K562 (cell line): ENCODE results near the gene NYNRIN. TPM values are rescaled to one million over a fixed set of nuclear protein-coding genes. Genes with fewer than 3 reads are reported as not detected.

Experiments used
- ATAC-seq: fragments of 200-7000 bp; cut with Tn5 transposase; 3 replicates; pipeline ENCODE4 v1.9.1; 2020; ENCODE audit warnings: moderate library complexity
- BruUV-seq: library from RNA; stranded (reverse); fragments of 400-500 nt; replicated peaks from 2 replicates; lab custom pipeline; 2021; lab: Mats Ljungman, UMichigan
- CTCF ChIA-PET: fragments of 300-600 bp; formaldehyde crosslinking; extraction: SDS; loops from one replicate; lab custom pipeline; 2021; ENCODE audit warnings: low intra/inter-chr PET ratio; lab: Yijun Ruan, JAX
- POLR2A ChIA-PET: fragments of 300-600, 350-650 bp; sonication (Branson Sonifier 250); formaldehyde crosslinking; extraction: SDS; loops from one replicate; lab custom pipeline; 2021; ENCODE audit warnings: antibody characterized with exemption, inconsistent platforms; lab: Yijun Ruan, JAX
- DNase-seq, 4 experiments: peaks; one replicate each; pipeline versions ENCODE4 v3.0.0 to v3.0.0-alpha.2; 2011 to 2018; ENCODE audit warnings: low spot score in 3 of 4, mixed read lengths in 3 of 4; ENCODE audit errors: extremely low read depth in 1 of 4
- FAIRE-seq: peaks from 2 replicates; lab custom pipeline; 2011; peaks lifted over from hg19 to GRCh38; lab: Jason Lieb, UNC
- H2AFZ ChIP-seq: 2 replicates; pipeline ENCODE4 v1.6.0; 2011; ENCODE audit warnings: low read depth, low read length, control low read depth, inconsistent platforms
- H3K27ac ChIP-seq: fragments of 200-600 bp; 3 replicates; pipeline ENCODE4 v1.8.0; 2011; ENCODE audit warnings: low read depth, mild to moderate bottlenecking, control low read depth, inconsistent platforms, low read length, moderate library complexity, mixed read lengths; ENCODE audit errors: extremely low read depth
- H3K27me3 ChIP-seq, 2 experiments: fragments of 300-600 bp in 1 of 2; 2 replicates in 1 of 2; 3 replicates in 1 of 2; pipeline versions ENCODE4 v1.6.0 to v1.8.0; 2011; ENCODE audit warnings: inconsistent platforms in 2 of 2, low read length in 2 of 2, mild to moderate bottlenecking in 1 of 2, mixed read lengths in 1 of 2, moderate library complexity in 1 of 2; ENCODE audit not compliant: control insufficient read depth in 2 of 2, insufficient read depth in 2 of 2
- H3K36me3 ChIP-seq: fragments of 300-600 bp; 3 replicates; pipeline ENCODE4 v1.8.0; 2011; ENCODE audit warnings: mild to moderate bottlenecking, low read length, inconsistent platforms; ENCODE audit not compliant: control insufficient read depth, insufficient read depth
- H3K4me1 ChIP-seq, 2 experiments: fragments of 200-600 bp in 1 of 2; replicated peaks in 1 of 2; 2 replicates in 1 of 2; 3 replicates in 1 of 2; pipeline versions ENCODE4 v1.5.1 to v1.8.0; 2011; ENCODE audit warnings: inconsistent platforms in 2 of 2, low read length in 2 of 2, mild to moderate bottlenecking in 1 of 2, mixed read lengths in 1 of 2, moderate library complexity in 1 of 2; ENCODE audit not compliant: control insufficient read depth in 2 of 2, insufficient read depth in 2 of 2
- H3K4me2 ChIP-seq: 2 replicates; pipeline ENCODE4 v1.6.1; 2011; ENCODE audit warnings: low read length, control low read depth, inconsistent platforms, mixed read lengths; ENCODE audit not compliant: insufficient read depth
- H3K4me3 ChIP-seq: fragments of 200-600 bp; sonication (generic), shearing (Covaris generic); 2 replicates; pipeline ENCODE4 v1.5.1; 2016; ENCODE audit warnings: control low read depth, inconsistent platforms
- H3K79me2 ChIP-seq: fragments of 200-600 bp; 3 replicates; pipeline ENCODE4 v1.8.0; 2011; ENCODE audit warnings: low read length, inconsistent platforms; ENCODE audit not compliant: control insufficient read depth, insufficient read depth
- H3K9ac ChIP-seq, 2 experiments: 2 replicates each; pipeline versions ENCODE4 v1.6.0 to v1.6.1; 2011; ENCODE audit warnings: low read depth in 2 of 2, low read length in 2 of 2, control low read depth in 1 of 2, inconsistent platforms in 1 of 2, mild to moderate bottlenecking in 1 of 2, mixed read lengths in 1 of 2; ENCODE audit not compliant: insufficient read depth in 1 of 2
- H3K9me1 ChIP-seq: one replicate; pipeline ENCODE4 v1.6.0; 2011; ENCODE audit warnings: inconsistent platforms, mild to moderate bottlenecking, low read length, moderate library complexity; ENCODE audit not compliant: control insufficient read depth, insufficient read depth
- H3K9me3 ChIP-seq: replicated peaks from 2 replicates; pipeline ENCODE4 v1.5.1; 2011; ENCODE audit warnings: low read depth, low read length, inconsistent platforms; ENCODE audit not compliant: control insufficient read depth, insufficient read depth
- H4K20me1 ChIP-seq: replicated peaks from 2 replicates; pipeline ENCODE4 v1.6.1; 2011; ENCODE audit warnings: low read length, inconsistent platforms, mixed read lengths; ENCODE audit not compliant: control insufficient read depth, insufficient read depth
- ETS2 ChIP-seq: IDR thresholded peaks from 2 replicates; pipeline ENCODE4 v1.6.1; 2016; ENCODE audit warnings: borderline replicate concordance, missing genetic modification characterization, mild to moderate bottlenecking, moderate library complexity, missing compliant biosample characterization; ENCODE audit not compliant: poor library complexity, severe bottlenecking
- HEY1 ChIP-seq: fragments of 250-450 bp; sonication (Bioruptor Pico); IDR thresholded peaks from 2 replicates; pipeline ENCODE4 v1.5.0; 2020; ENCODE audit warnings: mild to moderate bottlenecking, moderate library complexity, borderline replicate concordance
- PKNOX1 ChIP-seq: fragments of 450-650 bp; IDR thresholded peaks from 2 replicates; pipeline ENCODE4 v1.6.1; 2016
- SAFB ChIP-seq: fragments of 200-400 bp; formaldehyde crosslinking; IDR thresholded peaks from 2 replicates; pipeline ENCODE4 v1.6.1; 2017; ENCODE audit warnings: low read depth, low read length, borderline replicate concordance
- WGBS: fragments of 100-300 bp; shearing (Covaris generic); methylation state at CpG from one replicate; pipeline ENCODE4 v1.1.6; 2016; ENCODE audit warnings: low coverage, mixed read lengths; ENCODE audit not compliant: insufficient coverage; ENCODE audit errors: missing lambda C conversion rate; 5-methylcytosine and 5-hydroxymethylcytosine counted together
- in situ Hi-C: fragments of 300-500 bp; cut with MboI; formaldehyde crosslinking; loops from 4 replicates; pipeline ENCODE4 v1.15.0; 2018; ENCODE audit warnings: inconsistent platforms, mixed read lengths
- intact Hi-C: fragments of 100-400 bp; cut with micrococcal nuclease; formaldehyde crosslinking; loops from 2 replicates; pipeline ENCODE4 v1.14.2; 2022
- polyA plus RNA-seq, 8 experiments: library from polyadenylated mRNA; depleted of rRNA in 4 of 8; stranded (reverse) in 5 of 8; unstranded in 3 of 8; fragments of >200 nt; fragmentation: Nextera tagmentation in 2 of 8; fragmentation: Illumina TruSeq in 1 of 8; extraction: Ambion mirVana in 2 of 8; extraction: Trizol in 1 of 8; gene quantifications; 2 replicates each; pipeline versions ENCODE4 v1.2.1 to v1.2.3, GENCODE V29; 2011 to 2014; ENCODE audit warnings: inconsistent platforms in 1 of 8, missing spikeins in 1 of 8
- total RNA-seq, 7 experiments: library from RNA; depleted of rRNA in 6 of 7; stranded (reverse); fragments of >200 nt in 6 of 7; fragmentation: Illumina TruSeq in 2 of 7; extraction: Trizol in 2 of 7; gene quantifications; 2 replicates each; pipeline versions ENCODE4 v1.2.1 to v1.2.3, GENCODE V29; 2011 to 2021; ENCODE audit warnings: low replicate concordance in 1 of 7

NYNRIN gene
- total and polyA plus RNA-seq, 9 of the 15 experiments (the other 6 are each of a cell fraction or from before 2014, with no cell fraction given), result 0.04 to 1.2 (median 0.28) TPM

GRCh38 chr14:24390701-24391468, 7.9 kb upstream of the NYNRIN start:
- no peaks in the 10 kb centered on the region for H3K9me1 ChIP-seq
- ChIA-PET POLR2A (no interaction called here), CTCF (no interaction called here)
- no peak for TF ChIP-seq HEY1
- TF ChIP-seq ETS2, result no peak
- peak; percentile 21; the same call in 1 of the 2 replicates for TF ChIP-seq PKNOX1
- TF ChIP-seq SAFB, result no peak
- intact Hi-C loops (no loop called here), in situ Hi-C loops (no loop called here)
- 60% methylated on average over 6 of the region's 6 CpGs for WGBS
- no peak overlapping the region for H3K4me2 ChIP-seq
- H3K27me3 ChIP-seq, result no peaks in the 10 kb centered on the region
- H3K9me3 ChIP-seq, result no peaks in the 10 kb centered on the region
- H3K36me3 ChIP-seq, result no peaks in the 10 kb centered on the region; the same call in 2 of the 3 replicates
- FAIRE-seq, result no peak
- H3K4me1 ChIP-seq, result peaks cover 7 to 11% of the 10 kb centered on the region in 2 experiments; a peak in 3 of 5 replicates
- BruUV-seq, result no TSS peak
- H4K20me1 ChIP-seq, result no peaks in the 10 kb centered on the region
- DNase-seq, result no peak
- H2AFZ ChIP-seq, result peak overlapping the region; percentile 64
- no peaks in the 10 kb centered on the region for H3K79me2 ChIP-seq
- peak overlapping the region in 1 of 2 experiments; percentile 68; a peak in 2 of 4 replicates for H3K9ac ChIP-seq
- no peak overlapping the region for H3K4me3 ChIP-seq
- no peak overlapping the region; the same call in 2 of the 3 replicates for H3K27ac ChIP-seq
- ATAC-seq, result no peak
